ENCODE results near the gene OGDHL.
"Not testable (repeated sequence)": the region's sequence is repeated elsewhere in the genome, so short reads cannot be mapped to it uniquely, and the experiment has no call there.

The OGDHL gene

GRCh38 chr10:49761789-49762565 lies at the start of gene OGDHL:
TSS of gene OGDHL (minus strand) at chr10:49762323. CDS start at chr10:49758592, 3,731 bp downstream.
- FAIRE-seq, result no peak
- DNase-seq (ENCODE audit: low spot score), result peak; percentile 21

DNA sequence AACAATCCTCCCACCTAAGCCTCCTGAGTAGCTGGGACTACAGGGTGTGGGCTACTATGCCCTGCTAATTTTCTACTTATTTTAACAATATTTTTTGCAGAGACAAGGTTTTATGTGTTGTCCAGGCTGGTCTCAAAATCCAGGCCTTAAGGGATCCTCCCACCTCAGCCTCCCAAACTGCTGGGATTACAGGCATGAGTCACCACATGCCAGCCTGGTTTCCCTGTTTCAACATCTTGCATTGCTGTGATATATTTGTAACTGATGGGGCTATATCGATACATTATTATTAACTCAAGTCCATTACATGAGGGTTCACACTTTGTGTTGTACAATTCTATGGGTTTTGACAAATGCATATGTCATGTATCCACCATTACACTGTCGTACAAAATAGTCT lies 41.9 kb upstream of the OGDHL start:
- DNase-seq (ENCODE audit: low spot score) (no peak), FAIRE-seq (no peak)

- DNase-seq (ENCODE audit: low spot score), result peak; percentile 25
- FAIRE-seq, result no peak
Observed at GRCh38 chr10:49798275-49798674, 36.2 kb upstream of the OGDHL start.

- FAIRE-seq (no peak), DNase-seq (ENCODE audit: low spot score) (no peak)
Observed at GRCh38 chr10:49791100-49791499, 29.0 kb upstream of the OGDHL start.

DNA sequence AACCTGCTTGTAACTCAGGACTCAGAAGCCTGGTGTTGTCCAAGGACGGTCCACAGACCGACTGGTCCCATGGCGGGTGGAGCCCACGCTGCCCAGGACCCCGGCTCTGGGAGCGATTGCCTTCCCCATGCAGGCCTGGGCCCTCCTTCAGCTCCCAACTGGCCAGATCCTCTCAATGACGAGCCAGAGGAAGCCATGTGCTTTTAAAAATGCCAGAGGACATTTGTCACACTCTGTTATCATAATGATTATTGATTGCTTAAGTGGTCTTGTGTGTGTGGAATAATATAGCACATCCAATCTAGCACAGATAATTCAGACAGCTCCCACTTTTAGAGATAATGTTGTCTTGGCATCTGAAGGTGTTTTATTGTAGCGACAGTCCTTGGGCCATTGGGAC lies 22.6 kb upstream of the OGDHL start:
- FAIRE-seq, result no peak

GRCh38 chr10:49783645-49784044 lies 21.5 kb upstream of the OGDHL start:
- DNase-seq (ENCODE audit: low spot score) (no peak), FAIRE-seq (no peak)

More for the DNA sequence above, 22.6 kb upstream of the OGDHL start:
- DNase-seq (ENCODE audit: low spot score), result no peak

DNA sequence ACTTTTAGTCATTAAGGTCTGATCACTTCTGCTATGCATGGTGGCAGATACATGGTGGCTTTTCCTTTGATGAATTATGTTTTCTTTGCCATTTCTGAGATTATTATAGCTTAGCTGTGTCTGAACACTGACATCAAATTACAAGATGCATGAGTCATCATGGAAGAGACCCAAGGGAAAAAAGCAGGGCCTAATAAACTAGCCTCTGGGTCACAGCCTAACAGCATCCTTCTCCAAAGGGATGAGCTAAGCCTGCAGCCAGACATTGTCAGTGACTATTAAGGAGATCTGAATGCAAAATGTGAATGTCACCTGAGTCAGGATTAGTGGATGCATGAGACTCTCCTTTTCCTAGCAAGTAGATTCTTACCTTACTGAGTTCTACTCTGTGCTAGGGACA lies 19.1 kb upstream of the OGDHL start:
- DNase-seq (ENCODE audit: low spot score), result no peak
- FAIRE-seq, result no peak

DNA sequence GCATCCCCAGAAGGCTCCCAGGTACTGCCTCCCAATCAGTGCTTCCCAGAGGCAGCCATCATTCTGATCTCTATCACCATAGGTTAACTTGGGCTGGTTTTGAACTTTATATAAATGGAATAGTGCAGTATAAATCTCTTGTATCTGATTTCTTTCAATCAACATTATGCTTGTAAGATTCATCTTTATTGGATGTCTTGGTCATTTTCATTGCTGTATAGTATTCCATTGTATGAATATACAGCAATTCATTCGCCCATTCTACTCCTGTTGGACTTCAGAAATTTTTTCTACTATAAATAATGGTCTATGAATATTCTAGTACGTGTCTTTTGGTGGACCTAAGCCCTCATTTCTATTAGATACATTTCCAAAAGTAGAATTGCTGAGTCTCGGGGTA lies 16.1 kb upstream of the OGDHL start:
- FAIRE-seq, result no peak
- no peak for DNase-seq (ENCODE audit: low spot score)

GRCh38 chr10:49776851-49777250 lies 14.7 kb upstream of the OGDHL start:
- DNase-seq (ENCODE audit: low spot score), result no peak
- FAIRE-seq, result no peak

- FAIRE-seq, result no peak
- DNase-seq (ENCODE audit: low spot score), result no peak
Observed at GRCh38 chr10:49775014-49775413, 12.9 kb upstream of the OGDHL start.

- FAIRE-seq; DNase-seq (ENCODE audit: low spot score): not testable (repeated sequence)
Observed at GRCh38 chr10:49772944-49773343, 10.8 kb upstream of the OGDHL start.

GRCh38 chr10:49771046-49771445 lies 8.9 kb upstream of the OGDHL start:
- FAIRE-seq; DNase-seq (ENCODE audit: low spot score): not testable (repeated sequence)

GRCh38 chr10:49769692-49770091 lies 7.6 kb upstream of the OGDHL start:
- no peak for DNase-seq (ENCODE audit: low spot score)
- FAIRE-seq, result no peak

GRCh38 chr10:49768731-49769130 lies 6.6 kb upstream of the OGDHL start:
- DNase-seq (ENCODE audit: low spot score) (no peak), FAIRE-seq (no peak)

DNA sequence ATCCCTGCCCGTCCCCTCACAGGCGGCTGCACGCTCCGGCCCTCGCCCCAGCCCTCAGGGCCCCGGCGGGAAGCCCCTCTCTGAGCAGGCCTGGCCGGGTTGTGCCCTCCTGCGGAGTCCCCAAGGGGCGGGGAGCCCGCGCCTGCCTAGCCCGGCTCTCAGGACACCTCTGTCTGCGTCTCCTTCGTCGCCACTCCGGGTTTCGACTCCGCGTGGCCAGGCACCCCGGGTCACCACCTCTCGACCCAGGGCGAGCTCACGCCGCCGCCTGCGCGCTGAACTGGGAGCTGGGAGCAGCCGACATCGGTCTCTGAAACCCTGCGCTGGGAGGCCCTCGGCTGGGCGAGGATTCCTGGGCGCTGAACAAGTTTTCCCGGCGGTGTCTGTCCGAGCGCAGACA lies 6.2 kb upstream of the OGDHL start:
- DNase-seq (ENCODE audit: low spot score) (no peak), FAIRE-seq (no peak)

GRCh38 chr10:49767752-49768151 lies 5.6 kb upstream of the OGDHL start:
- DNase-seq (ENCODE audit: low spot score), result no peak
- no peak for FAIRE-seq

- DNase-seq (ENCODE audit: low spot score) (no peak), FAIRE-seq (no peak)
Observed at GRCh38 chr10:49766484-49766883, 4.4 kb upstream of the OGDHL start.

DNA sequence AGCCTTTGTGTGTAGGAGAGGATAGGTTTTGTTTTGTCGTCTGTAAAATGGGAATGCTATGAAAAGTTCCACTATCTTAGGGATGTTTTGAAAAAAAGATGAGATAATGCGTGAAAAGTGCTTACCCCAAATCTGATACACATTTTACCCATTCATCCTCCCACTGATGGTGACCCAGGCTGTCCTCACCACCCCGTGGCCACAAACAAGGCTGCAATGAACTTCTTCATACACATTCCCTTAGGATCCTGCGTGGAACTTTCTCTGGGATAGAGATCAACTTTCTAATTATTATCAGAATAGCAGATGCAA lies 399 bp upstream of the OGDHL start:
- FAIRE-seq (no peak), DNase-seq (ENCODE audit: low spot score) (no peak)

GRCh38 chr10:49761201-49761788 lies 828 bp downstream of the OGDHL start:
- DNase-seq (ENCODE audit: low spot score) (no peak), FAIRE-seq (no peak)

DNA sequence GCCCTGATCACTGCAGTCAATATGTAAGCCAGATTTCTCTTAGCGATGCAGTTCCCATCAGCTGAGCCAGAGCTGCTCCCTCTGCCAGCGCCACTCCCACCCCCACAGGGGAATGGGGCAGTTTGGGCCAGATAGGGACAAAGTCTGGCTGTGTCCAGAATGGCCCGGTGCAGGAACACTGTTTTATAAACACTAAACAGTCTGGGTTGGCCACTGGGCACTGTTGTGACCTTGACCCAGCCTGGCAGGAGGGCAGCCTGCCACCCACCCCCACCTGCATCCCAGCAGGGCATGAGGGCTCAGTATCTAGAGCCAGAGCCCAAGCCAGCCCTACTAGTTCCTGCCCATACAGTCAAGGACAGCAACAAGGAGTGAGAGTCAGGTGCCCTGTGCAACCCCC lies 1.3 kb downstream of the OGDHL start:
- no peak for FAIRE-seq
- DNase-seq (ENCODE audit: low spot score), result no peak

DNA sequence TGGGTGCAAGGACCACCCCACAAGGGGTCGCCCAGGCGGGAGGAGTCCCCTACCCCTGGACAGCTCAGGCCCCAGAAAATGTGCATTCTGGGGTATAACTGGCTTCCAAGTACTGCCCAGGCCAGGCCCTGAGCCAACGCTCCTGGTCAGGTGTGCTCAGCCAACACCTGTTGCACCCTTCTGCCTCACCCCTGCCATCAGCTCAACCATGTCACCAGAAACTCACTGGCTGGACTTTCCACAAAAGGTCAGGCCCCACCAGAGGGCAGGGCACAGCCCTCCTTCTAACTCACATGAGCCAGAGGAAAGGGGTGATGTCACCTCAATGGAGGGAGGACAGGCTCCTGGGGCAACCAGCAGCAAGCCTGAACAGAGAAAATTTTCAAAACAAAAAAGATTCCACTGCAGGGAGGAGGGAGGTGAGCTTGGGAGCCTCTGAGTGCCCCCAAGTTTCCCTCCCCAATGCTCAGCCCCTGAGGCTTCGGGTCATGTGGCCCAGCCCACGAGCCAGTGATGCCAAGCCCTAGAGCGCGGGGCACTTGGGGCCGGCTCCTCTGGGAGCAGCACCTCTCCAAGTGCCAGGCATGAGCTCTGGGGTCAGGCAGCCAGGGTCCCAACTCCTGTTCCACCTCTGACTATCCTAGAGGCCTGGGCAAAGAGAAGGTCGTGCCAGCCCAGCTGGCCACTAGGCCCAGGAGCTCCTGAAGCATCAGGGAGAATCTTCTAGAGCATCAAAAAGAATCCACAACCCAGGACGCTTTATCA lies 2.2 kb downstream of the OGDHL start:
- DNase-seq (ENCODE audit: low spot score) (no peak), FAIRE-seq (no peak)

- FAIRE-seq (no peak), DNase-seq (ENCODE audit: low spot score) (no peak)
Observed at GRCh38 chr10:49758249-49758930, 3.7 kb downstream of the OGDHL start.
